ENCODE data around the gene PHLPP2. TPM values are rescaled to one million over a fixed set of nuclear protein-coding genes. Genes with fewer than 3 reads are reported as not detected.

Gene PHLPP2
- total RNA-seq, 2 experiments from 2014 or later: 6.7 to 14.8 TPM

DNA sequence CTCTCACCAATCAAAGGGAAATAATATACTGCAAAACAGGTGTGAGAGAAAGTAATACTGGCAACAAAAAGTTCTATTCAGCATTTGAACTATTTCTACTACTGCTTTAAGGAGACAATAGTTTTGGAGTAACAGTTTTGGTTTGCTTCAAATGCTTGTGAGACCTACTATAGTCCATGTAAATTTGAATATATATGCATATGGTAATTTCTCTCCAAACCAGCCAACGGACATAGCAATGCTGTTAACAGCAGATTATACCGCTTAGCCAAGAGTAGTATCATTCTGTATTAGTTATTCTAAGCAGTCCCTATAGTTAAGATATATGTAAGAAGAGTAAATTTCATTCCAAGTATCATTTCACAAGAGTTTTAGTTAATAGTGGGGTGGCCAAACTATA is 18.5 kb downstream of the PHLPP2 start:
- no peaks in the 10 kb centered on the region for H3K9me3 ChIP-seq (ENCODE audit: low read length)
- H3K36me3 ChIP-seq (ENCODE audit: insufficient read depth, low read length): peaks cover 5% of the 10 kb centered on the region
- ChIA-PET CTCF (ENCODE audit: unreplicated experiment) (no interaction called here), POLR2A (interaction anchor here (0.6 to 0.7 kb wide), 3 partner anchors 23 to 650 kb away, joined by 3 to 4 read pairs (median 4); no protein-coding TSS in a partner anchor)
- TF ChIP-seq CTCF (conservative IDR thresholded peaks at IDR 0.05; ENCODE audit: low read length) (no peak), EZH2phosphoT487 (IDR thresholded peaks at IDR 0.05; ENCODE audit: borderline replicate concordance, low read depth, low read length) (no peak)
- no TSS peak for BruUV-seq (replicated peaks)
- H3K4me1 ChIP-seq (ENCODE audit: insufficient read depth, low read length, poor library complexity, severe bottlenecking): peaks cover 24% of the 10 kb centered on the region
- H3K9me2 ChIP-seq (ENCODE audit: insufficient read depth, low read length): no peaks in the 10 kb centered on the region
- no peak overlapping the region for H3K27ac ChIP-seq (ENCODE audit: low read depth, low read length, poor library complexity, severe bottlenecking)
- no peaks in the 10 kb centered on the region for H4K20me1 ChIP-seq (ENCODE audit: insufficient read depth, low read length)
- no peak for DNase-seq (ENCODE audit: low spot score)
- no peak overlapping the region for H2AFZ ChIP-seq (ENCODE audit: low read length)
- H3K4me3 ChIP-seq (ENCODE audit: low read depth, low read length, poor library complexity, severe bottlenecking): no peak overlapping the region
- no peaks in the 10 kb centered on the region for H3K79me2 ChIP-seq (ENCODE audit: insufficient read depth, low read depth, low read length)
- H3K4me2 ChIP-seq (ENCODE audit: low read length): no peak overlapping the region
- intact Hi-C loops (cut with micrococcal nuclease; ENCODE audit: unreplicated experiment): loop anchor here (2.0 kb wide), 1 partner anchor 17 kb away; no protein-coding TSS in a partner anchor

DNA sequence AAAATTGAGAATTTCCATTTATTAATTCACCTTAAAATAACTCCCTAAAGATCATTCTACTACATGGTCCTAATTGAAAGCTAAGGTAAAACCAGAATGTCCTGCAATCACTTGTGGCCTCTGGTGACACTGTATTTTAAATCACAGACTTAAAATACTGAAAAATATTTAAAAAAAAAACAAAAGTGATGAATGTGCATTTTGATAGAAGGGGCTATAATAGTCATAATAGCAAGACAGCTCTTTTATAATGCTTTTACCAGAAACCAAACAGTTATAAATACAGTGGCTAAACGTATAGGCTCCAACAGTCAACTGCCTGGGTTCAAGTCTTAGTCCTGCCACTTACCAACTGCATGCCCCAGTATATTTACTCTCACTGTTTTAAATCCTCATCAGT is 21.2 kb downstream of the PHLPP2 start:
- no peaks in the 10 kb centered on the region for H3K9me3 ChIP-seq (ENCODE audit: low read length)
- BruUV-seq (replicated peaks): no TSS peak

More for the DNA sequence above, 21.2 kb downstream of the PHLPP2 start:
- H3K9me2 ChIP-seq (ENCODE audit: insufficient read depth, low read length): no peaks in the 10 kb centered on the region
- H3K4me3 ChIP-seq (ENCODE audit: low read depth, low read length, poor library complexity, severe bottlenecking): no peak overlapping the region
- H3K79me2 ChIP-seq (ENCODE audit: insufficient read depth, low read depth, low read length): no peaks in the 10 kb centered on the region
- CTCF ChIA-PET (ENCODE audit: unreplicated experiment): no interaction called here
- H3K36me3 ChIP-seq (ENCODE audit: insufficient read depth, low read length): peaks cover 8% of the 10 kb centered on the region
- no peak overlapping the region for H2AFZ ChIP-seq (ENCODE audit: low read length)
- intact Hi-C loops (cut with micrococcal nuclease; ENCODE audit: unreplicated experiment): no loop called here
- H3K4me1 ChIP-seq (ENCODE audit: insufficient read depth, low read length, poor library complexity, severe bottlenecking): peaks cover 23% of the 10 kb centered on the region
- no peaks in the 10 kb centered on the region for H4K20me1 ChIP-seq (ENCODE audit: insufficient read depth, low read length)
- H3K4me2 ChIP-seq (ENCODE audit: low read length): no peak overlapping the region
- H3K27ac ChIP-seq (ENCODE audit: low read depth, low read length, poor library complexity, severe bottlenecking): no peak overlapping the region
- TF ChIP-seq CTCF (conservative IDR thresholded peaks at IDR 0.05; ENCODE audit: low read length) (no peak), EZH2phosphoT487 (IDR thresholded peaks at IDR 0.05; ENCODE audit: borderline replicate concordance, low read depth, low read length) (no peak)
- DNase-seq (ENCODE audit: low spot score): no peak
- POLR2A ChIA-PET: interaction anchor here (0.7 kb wide), 1 partner anchor 18 kb away, joined by 3 read pairs; no protein-coding TSS in a partner anchor
